Measurements from ENCODE around the gene HYAL1. TPM values are rescaled to one million over a fixed set of nuclear protein-coding genes. Genes with fewer than 3 reads are reported as not detected.
"Not testable (repeated sequence)": the region's sequence is repeated elsewhere in the genome, so short reads cannot be mapped to it uniquely, and the experiment has no call there.

Gene HYAL1
- total and polyA plus RNA-seq, 8 donors, result 3.1 to 11.7 (median 6.4) TPM

- H3K9me3 ChIP-seq, result no peaks in the 10 kb centered on the region
- H3K27me3 ChIP-seq, result no peaks in the 10 kb centered on the region
- FAIRE-seq (no peak), ATAC-seq (no peak), DNase-seq (no peak)
- no peaks in the 10 kb centered on the region for H3K36me3 ChIP-seq
- TF ChIP-seq, protein P1, sequence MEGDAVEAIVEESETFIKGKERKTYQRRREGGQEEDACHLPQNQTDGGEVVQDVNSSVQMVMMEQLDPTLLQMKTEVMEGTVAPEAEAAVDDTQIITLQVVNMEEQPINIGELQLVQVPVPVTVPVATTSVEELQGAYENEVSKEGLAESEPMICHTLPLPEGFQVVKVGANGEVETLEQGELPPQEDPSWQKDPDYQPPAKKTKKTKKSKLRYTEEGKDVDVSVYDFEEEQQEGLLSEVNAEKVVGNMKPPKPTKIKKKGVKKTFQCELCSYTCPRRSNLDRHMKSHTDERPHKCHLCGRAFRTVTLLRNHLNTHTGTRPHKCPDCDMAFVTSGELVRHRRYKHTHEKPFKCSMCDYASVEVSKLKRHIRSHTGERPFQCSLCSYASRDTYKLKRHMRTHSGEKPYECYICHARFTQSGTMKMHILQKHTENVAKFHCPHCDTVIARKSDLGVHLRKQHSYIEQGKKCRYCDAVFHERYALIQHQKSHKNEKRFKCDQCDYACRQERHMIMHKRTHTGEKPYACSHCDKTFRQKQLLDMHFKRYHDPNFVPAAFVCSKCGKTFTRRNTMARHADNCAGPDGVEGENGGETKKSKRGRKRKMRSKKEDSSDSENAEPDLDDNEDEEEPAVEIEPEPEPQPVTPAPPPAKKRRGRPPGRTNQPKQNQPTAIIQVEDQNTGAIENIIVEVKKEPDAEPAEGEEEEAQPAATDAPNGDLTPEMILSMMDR (IDR thresholded peaks at IDR 0.05), result no peak
- peaks cover 21 to 52% (median 21%) of the 10 kb centered on the region in 3 donors for H3K4me1 ChIP-seq
- H3K4me3 ChIP-seq, result no peak overlapping the region
- H3K27ac ChIP-seq, result peak overlapping the region; percentile 52 to 94 (median 86)
- intact Hi-C loops (cut with DNase I), result no loop called here
- 72 to 87% methylated on average over 6 of the region's 6 CpGs for WGBS, 2 donors
These were observed 39.6 kb downstream of the HYAL1 start for GRCh38 chr3:50263478-50264382.

DNA sequence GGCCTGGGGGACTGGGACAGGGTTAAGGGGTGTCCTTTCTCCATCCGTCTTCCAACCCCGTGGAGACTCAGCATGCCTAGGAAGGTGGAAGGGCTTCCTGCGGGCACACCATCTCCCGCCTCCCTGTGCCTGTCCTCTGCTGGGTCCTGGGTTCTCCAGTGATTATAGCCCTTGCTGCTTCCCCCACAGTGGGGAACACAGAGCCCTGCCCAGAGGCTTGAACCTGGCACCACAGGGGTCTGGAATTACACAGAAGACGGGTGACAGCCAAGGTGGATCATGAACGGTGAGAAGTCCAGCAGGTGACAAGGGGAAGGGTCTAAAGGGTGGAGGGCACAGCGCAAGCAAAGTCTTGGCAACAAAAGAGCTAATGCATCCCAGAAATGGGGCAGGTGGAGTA, 40.6 kb downstream of the HYAL1 start:
- peaks cover 0 to 4% (median under 1%) of the 10 kb centered on the region in 3 donors for H3K36me3 ChIP-seq
- no peaks in the 10 kb centered on the region for H3K9me3 ChIP-seq
- FAIRE-seq (no peak), ATAC-seq (no peak), DNase-seq (no peak)
- H3K4me1 ChIP-seq, result peaks cover 12 to 44% (median 14%) of the 10 kb centered on the region in 3 donors
- intact Hi-C loops (cut with DNase I), result no loop called here
- H3K27ac ChIP-seq, result no peak overlapping the region
- H3K27me3 ChIP-seq, result no peaks in the 10 kb centered on the region
- no peak overlapping the region for H3K4me3 ChIP-seq
- TF ChIP-seq, protein P1 (IDR thresholded peaks at IDR 0.05), result no peak
- 83% methylated on average over 7 of the region's 7 CpGs for WGBS, 2 donors

- intact Hi-C loops (cut with DNase I); FAIRE-seq; H3K36me3 ChIP-seq; H3K27ac ChIP-seq; H3K9me3 ChIP-seq; DNase-seq; H3K27me3 ChIP-seq; H3K4me3 ChIP-seq; ATAC-seq: not testable (repeated sequence)
- H3K4me1 ChIP-seq, result peaks cover 9 to 40% (median 10%) of the 10 kb centered on the region in 3 donors
- 96 to 100% methylated on average over 4 of the region's 4 CpGs for WGBS, 2 donors
These were observed 41.2 kb downstream of the HYAL1 start for GRCh38 chr3:50262200-50262599.

DNA sequence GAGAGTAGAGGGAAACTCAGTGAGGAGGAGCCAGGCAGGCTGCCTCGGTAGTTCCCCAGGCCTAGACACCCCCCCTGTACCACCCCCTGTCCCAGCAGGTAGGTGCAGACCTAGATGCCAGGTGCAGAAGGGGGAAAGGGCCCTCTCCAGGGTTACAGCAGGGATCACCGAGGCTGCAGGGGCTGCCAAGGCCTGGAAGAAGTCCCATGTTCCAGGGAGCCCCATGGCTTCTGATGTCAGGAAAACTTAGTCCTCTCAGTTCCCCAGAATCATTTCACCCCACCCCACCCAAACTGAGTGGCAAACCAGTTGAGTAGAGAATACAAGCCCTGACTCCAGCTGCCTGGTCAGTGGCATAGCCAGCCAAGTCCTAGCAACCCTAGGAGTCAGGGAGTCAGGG, 41.9 kb downstream of the HYAL1 start:
- intact Hi-C loops (cut with DNase I), result no loop called here
- peaks cover 7 to 16% (median 7%) of the 10 kb centered on the region in 3 donors for H3K36me3 ChIP-seq
- no peaks in the 10 kb centered on the region for H3K27me3 ChIP-seq
- TF ChIP-seq, protein P1 (IDR thresholded peaks at IDR 0.05), result no peak
- peaks cover 5 to 35% (median 6%) of the 10 kb centered on the region in 3 donors for H3K4me1 ChIP-seq
- H3K9me3 ChIP-seq, result no peaks in the 10 kb centered on the region
- FAIRE-seq, result no peak
- WGBS, 2 donors, result 40 to 54% methylated on average over 2 of the region's 2 CpGs
- no peak for ATAC-seq
- H3K27ac ChIP-seq, result peak overlapping the region in 3 of 4 donors; percentile 94 to 98 (median 97)
- DNase-seq, result no peak
- H3K4me3 ChIP-seq, result no peak overlapping the region

- no peak for FAIRE-seq
These were observed 42.4 kb downstream of the HYAL1 start for GRCh38 chr3:50260942-50261441.

More at GRCh38 chr3:50260942-50261441, 42.4 kb downstream of the HYAL1 start:
- H3K9me3 ChIP-seq, result no peaks in the 10 kb centered on the region
- WGBS, 2 donors, result 67 to 78% methylated on average over 5 of the region's 5 CpGs
- H3K4me1 ChIP-seq, result peaks cover 2 to 30% (median 6%) of the 10 kb centered on the region in 3 donors
- peaks cover 7 to 21% (median 8%) of the 10 kb centered on the region in 3 donors for H3K36me3 ChIP-seq
- ATAC-seq (no peak), DNase-seq (peak in 1 of 6 donors; percentile 55)
- H3K27ac ChIP-seq, result peak overlapping the region; percentile 94 to 98 (median 96)
- peak overlapping the region in 2 of 4 donors; percentile 53 to 54 for H3K4me3 ChIP-seq
- no peaks in the 10 kb centered on the region for H3K27me3 ChIP-seq
- intact Hi-C loops (cut with DNase I), result no loop called here
- TF ChIP-seq, protein P1 (IDR thresholded peaks at IDR 0.05), result no peak

Measured in pancreas (tissue), 10 donors.